ENCODE data around the gene RRP1B.
A peak's percentile ranks its signal among the peaks of the same experiment; 100 is the strongest.
"Not testable (repeated sequence)": the region's sequence is repeated elsewhere in the genome, so short reads cannot be mapped to it uniquely, and the experiment has no call there.

The RRP1B gene

GRCh38 chr21:43701936-43702784, 42.8 kb downstream of the RRP1B start:
- DNase-seq, result no peak

- no peak for DNase-seq
Observed at GRCh38 chr21:43702785-43703034, 43.4 kb downstream of the RRP1B start.

GRCh38 chr21:43703035-43703880, 43.9 kb downstream of the RRP1B start:
- no peak for DNase-seq

- DNase-seq, result no peak
Observed at GRCh38 chr21:43707462-43707861, 48.1 kb downstream of the RRP1B start.

GRCh38 chr21:43708745-43709381, 49.5 kb downstream of the RRP1B start:
- no peak for DNase-seq

- no peak for DNase-seq
Observed at GRCh38 chr21:43712268-43712942, 53.0 kb downstream of the RRP1B start.

GRCh38 chr21:43713123-43713522, 53.8 kb downstream of the RRP1B start:
- not testable (repeated sequence) for DNase-seq

GRCh38 chr21:43716376-43717165, 57.2 kb downstream of the RRP1B start:
- DNase-seq, result no peak

- no peak for DNase-seq
Observed at GRCh38 chr21:43717166-43717853, 58.0 kb downstream of the RRP1B start.

GRCh38 chr21:43717967-43718871, 58.9 kb downstream of the RRP1B start:
- DNase-seq, result no peak

- peak; percentile 73 for DNase-seq
Observed at GRCh38 chr21:43718872-43719747, 59.8 kb downstream of the RRP1B start, which contains the start of gene PDXK. PDXK (plus strand) TSS chr21:43719129; CDS start chr21:43719295, 166 bp downstream.

GRCh38 chr21:43719748-43720538, 60.6 kb downstream of the RRP1B start:
- no peak for DNase-seq

- no peak for DNase-seq
Observed at GRCh38 chr21:43720539-43721166, 61.3 kb downstream of the RRP1B start.

- DNase-seq, result no peak
Observed at GRCh38 chr21:43721206-43721605, 61.8 kb downstream of the RRP1B start.

GRCh38 chr21:43721939-43722338, 62.6 kb downstream of the RRP1B start:
- DNase-seq, result no peak

- DNase-seq, result no peak
Observed at GRCh38 chr21:43723648-43724047, 64.3 kb downstream of the RRP1B start.

GRCh38 chr21:43726686-43727518, 67.5 kb downstream of the RRP1B start:
- no peak for DNase-seq
